ENCODE data around the gene ZNF766.

GRCh38 chr19:52221031-52221430 is 48.4 kb upstream of the ZNF766 start:
- TF ChIP-seq CTCF (IDR thresholded peaks at IDR 0.05 in 2 of 3, conservative IDR thresholded peaks at IDR 0.05 in 1 of 3; ENCODE audit: borderline replicate concordance in 1 of 3, insufficient read depth in 1 of 3, low read depth in 2 of 3, low read length in 2 of 3): no peak
- TF ChIP-seq ZBTB33 (IDR thresholded peaks at IDR 0.05; ENCODE audit: extremely low read depth, insufficient replicate concordance, low read length): no peak
- TF ChIP-seq SP1 (IDR thresholded peaks at IDR 0.05; ENCODE audit: low read depth): no peak
- TF ChIP-seq POLR2A (IDR thresholded peaks at IDR 0.05; ENCODE audit: borderline replicate concordance, extremely low read depth, insufficient read depth, insufficient read length): no peak
- no peak for TF ChIP-seq EZH2 (IDR thresholded peaks at IDR 0.05)
- TF ChIP-seq CEBPB (IDR thresholded peaks at IDR 0.05; ENCODE audit: low read depth): no peak
- no peak for TF ChIP-seq TCF7L2 (IDR thresholded peaks at IDR 0.05; ENCODE audit: borderline replicate concordance, extremely low read depth, insufficient read depth, insufficient read length)
- TF ChIP-seq ATF3 (IDR thresholded peaks at IDR 0.05): no peak
- TF ChIP-seq ZNF274 (IDR thresholded peaks at IDR 0.05; ENCODE audit: low read depth, low read length): no peak
- no peak for TF ChIP-seq REST (IDR thresholded peaks at IDR 0.05; ENCODE audit: low read depth)
- no peak for TF ChIP-seq RAD21 (IDR thresholded peaks at IDR 0.05; ENCODE audit: low read depth)
- no peak for TF ChIP-seq ZFX (IDR thresholded peaks at IDR 0.05)

Measured in HCT116 (cell line).